ENCODE measurements around the gene KCND1.

DNA sequence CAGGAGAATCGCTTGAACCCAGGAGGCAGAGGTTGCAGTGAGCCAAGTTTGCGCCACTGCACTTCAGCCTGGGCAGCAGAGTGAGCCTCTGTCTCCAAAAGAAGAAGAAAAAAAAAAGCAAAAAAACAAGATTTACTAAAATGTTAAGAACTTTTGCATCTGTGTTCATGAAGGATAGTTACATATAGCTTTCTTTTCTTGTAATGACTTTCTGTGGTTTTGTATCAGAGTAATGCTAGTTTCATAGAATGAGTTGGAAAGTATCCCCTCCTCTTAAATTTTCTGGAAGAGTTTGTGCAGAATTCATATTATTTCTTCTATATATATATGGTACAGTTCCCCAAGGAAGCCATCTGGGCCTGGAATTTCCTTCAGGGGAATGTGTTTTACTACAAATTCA is 47.4 kb upstream of the KCND1 start:
- TF ChIP-seq, protein P1, sequence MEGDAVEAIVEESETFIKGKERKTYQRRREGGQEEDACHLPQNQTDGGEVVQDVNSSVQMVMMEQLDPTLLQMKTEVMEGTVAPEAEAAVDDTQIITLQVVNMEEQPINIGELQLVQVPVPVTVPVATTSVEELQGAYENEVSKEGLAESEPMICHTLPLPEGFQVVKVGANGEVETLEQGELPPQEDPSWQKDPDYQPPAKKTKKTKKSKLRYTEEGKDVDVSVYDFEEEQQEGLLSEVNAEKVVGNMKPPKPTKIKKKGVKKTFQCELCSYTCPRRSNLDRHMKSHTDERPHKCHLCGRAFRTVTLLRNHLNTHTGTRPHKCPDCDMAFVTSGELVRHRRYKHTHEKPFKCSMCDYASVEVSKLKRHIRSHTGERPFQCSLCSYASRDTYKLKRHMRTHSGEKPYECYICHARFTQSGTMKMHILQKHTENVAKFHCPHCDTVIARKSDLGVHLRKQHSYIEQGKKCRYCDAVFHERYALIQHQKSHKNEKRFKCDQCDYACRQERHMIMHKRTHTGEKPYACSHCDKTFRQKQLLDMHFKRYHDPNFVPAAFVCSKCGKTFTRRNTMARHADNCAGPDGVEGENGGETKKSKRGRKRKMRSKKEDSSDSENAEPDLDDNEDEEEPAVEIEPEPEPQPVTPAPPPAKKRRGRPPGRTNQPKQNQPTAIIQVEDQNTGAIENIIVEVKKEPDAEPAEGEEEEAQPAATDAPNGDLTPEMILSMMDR (IDR thresholded peaks at IDR 0.05) = no peak
- TF ChIP-seq ZFX (IDR thresholded peaks at IDR 0.05; ENCODE audit: borderline replicate concordance) = no peak

Data from 22Rv1 (cell line).